Measurements from ENCODE around the gene PEX11G. TPM values are rescaled to one million over a fixed set of nuclear protein-coding genes. Genes with fewer than 3 reads are reported as not detected.

The PEX11G gene
- total RNA-seq, 1 experiment from 2014 or later: 4.3 TPM

GRCh38 chr19:7533281-7533885, 44.5 kb upstream of the PEX11G start (continued):
- TF ChIP-seq STAT6 (CRISPR knock-in tag; conservative IDR thresholded peaks at IDR 0.05; ENCODE audit: low read depth) (no peak), CREM (CRISPR knock-in tag; IDR thresholded peaks at IDR 0.05) (no peak), ETV6 (CRISPR knock-in tag; IDR thresholded peaks at IDR 0.05) (peak; percentile 9; the same call in 1 of the 2 replicates)

DNA sequence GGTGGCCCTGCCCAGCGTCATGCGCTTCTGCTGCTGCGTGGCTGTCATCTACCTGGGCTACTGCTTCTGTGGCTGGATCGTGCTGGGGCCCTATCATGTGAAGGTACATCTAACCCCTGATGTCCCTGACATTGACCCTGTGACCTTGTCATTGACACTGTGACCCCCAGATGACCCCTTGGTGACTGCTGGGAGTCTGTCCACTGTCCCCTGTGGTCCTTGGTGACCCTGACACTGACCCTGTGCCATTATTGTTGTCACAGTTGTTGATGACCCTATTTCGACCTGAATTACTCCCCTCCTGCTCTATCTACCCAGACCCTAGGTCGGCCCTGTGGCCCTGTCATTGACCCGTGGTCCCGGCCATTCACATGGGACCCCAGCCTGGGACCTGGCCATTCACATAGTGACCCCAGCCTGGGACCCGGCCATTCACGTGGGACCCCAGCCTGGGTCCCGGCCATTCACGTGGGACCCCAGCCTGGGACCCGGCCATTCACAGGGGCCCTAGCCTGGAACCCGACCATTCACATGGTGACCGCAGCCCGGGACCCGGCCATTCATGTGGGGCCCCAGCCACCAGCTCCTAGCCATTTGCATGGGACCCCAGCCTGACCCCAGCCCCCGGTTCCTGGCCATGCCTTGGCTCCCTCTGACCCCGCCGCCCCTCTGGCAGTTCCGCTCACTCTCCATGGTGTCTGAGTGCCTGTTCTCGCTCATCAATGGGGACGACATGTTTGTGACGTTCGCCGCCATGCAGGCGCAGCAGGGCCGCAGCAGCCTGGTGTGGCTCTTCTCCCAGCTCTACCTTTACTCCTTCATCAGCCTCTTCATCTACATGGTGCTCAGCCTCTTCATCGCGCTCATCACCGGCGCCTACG, 41.0 kb upstream of the PEX11G start:
- no peak for DNase-seq (ENCODE audit: low spot score)
- no peaks in the 10 kb centered on the region for H3K4me1 Mint-ChIP-seq
- CTCF ChIA-PET: no interaction called here
- H3K27me3 Mint-ChIP-seq (ENCODE audit: low read depth): no peaks in the 10 kb centered on the region
- peaks cover 5% of the 10 kb centered on the region; the same call in 1 of the 2 replicates for H3K36me3 Mint-ChIP-seq
- no peak overlapping the region for H3K27ac Mint-ChIP-seq
- TF ChIP-seq TCF7 (CRISPR knock-in tag; IDR thresholded peaks at IDR 0.05; ENCODE audit: low read depth) (no peak), NFYB (CRISPR knock-in tag; conservative IDR thresholded peaks at IDR 0.05; ENCODE audit: low read depth) (no peak), MYBL2 (CRISPR knock-in tag; IDR thresholded peaks at IDR 0.05) (no peak), JAZF1 (CRISPR knock-in tag; IDR thresholded peaks at IDR 0.05) (no peak), ELF4 (CRISPR knock-in tag; IDR thresholded peaks at IDR 0.05; ENCODE audit: low read depth) (no peak), TEAD1 (CRISPR knock-in tag; IDR thresholded peaks at IDR 0.05) (no peak)
- TF ChIP-seq, protein P1, sequence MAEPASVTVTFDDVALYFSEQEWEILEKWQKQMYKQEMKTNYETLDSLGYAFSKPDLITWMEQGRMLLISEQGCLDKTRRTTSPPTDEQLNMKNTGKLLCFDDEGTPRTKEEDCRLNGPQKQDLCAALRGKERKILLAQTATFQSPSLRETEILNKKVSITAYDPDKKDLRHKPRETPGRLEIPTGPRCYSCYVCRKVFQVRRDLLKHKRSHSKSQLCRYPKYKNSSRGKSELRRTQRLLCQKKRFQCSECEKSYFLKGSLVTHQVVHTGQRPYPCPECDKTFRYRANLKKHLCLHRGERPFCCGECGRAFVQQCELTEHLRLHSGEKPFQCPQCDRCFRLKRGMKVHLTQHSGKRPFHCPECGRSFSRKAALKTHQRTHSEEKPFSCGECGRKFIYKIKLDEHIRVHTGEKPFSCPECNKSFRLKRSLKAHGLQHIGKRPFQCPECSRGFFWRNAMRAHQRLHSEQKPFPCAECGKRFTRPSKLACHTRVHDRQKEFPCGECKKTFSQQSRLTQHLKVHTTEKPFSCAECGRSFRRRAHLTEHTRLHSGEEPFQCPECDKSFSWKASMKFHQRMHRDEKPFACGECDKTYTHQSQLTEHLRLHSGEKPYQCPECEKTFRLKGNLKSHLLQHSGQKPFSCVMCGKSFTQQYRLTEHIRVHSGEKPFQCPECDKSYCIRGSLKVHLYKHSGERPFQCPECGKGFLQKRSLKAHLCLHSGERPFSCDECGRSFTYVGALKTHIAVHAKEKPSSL (CRISPR knock-in tag; conservative IDR thresholded peaks at IDR 0.05): no peak
- no peak overlapping the region for H3K4me3 Mint-ChIP-seq
- no peak for ATAC-seq
- no peaks in the 10 kb centered on the region for H3K9me3 Mint-ChIP-seq
- POLR2A ChIA-PET: no interaction called here

GRCh38 chr19:7529246-7529600, 40.4 kb upstream of the PEX11G start:
- Mint-ChIP-seq H3K27me3 (ENCODE audit: low read depth) (no peaks in the 10 kb centered on the region), H3K27ac (no peak overlapping the region), H3K36me3 (peaks cover 5% of the 10 kb centered on the region; the same call in 1 of the 2 replicates), H3K4me1 (no peaks in the 10 kb centered on the region), H3K4me3 (no peak overlapping the region), H3K9me3 (no peaks in the 10 kb centered on the region)
- POLR2A ChIA-PET: no interaction called here
- CTCF ChIA-PET: no interaction called here
- ATAC-seq (no peak), DNase-seq (ENCODE audit: low spot score) (no peak)
- TF ChIP-seq CTCF (IDR thresholded peaks at IDR 0.05): no peak
- TF ChIP-seq FOXP1 (CRISPR knock-in tag; IDR thresholded peaks at IDR 0.05; ENCODE audit: borderline replicate concordance): no peak
- TF ChIP-seq ATF3 (CRISPR knock-in tag; conservative IDR thresholded peaks at IDR 0.05): no peak
- TF ChIP-seq, protein P2, sequence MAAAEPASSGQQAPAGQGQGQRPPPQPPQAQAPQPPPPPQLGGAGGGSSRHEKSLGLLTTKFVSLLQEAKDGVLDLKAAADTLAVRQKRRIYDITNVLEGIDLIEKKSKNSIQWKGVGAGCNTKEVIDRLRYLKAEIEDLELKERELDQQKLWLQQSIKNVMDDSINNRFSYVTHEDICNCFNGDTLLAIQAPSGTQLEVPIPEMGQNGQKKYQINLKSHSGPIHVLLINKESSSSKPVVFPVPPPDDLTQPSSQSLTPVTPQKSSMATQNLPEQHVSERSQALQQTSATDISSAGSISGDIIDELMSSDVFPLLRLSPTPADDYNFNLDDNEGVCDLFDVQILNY (CRISPR knock-in tag; IDR thresholded peaks at IDR 0.05): no peak
- no peak for TF ChIP-seq CREB1 (CRISPR knock-in tag; IDR thresholded peaks at IDR 0.05)
- TF ChIP-seq ESRRA (CRISPR knock-in tag; IDR thresholded peaks at IDR 0.05; ENCODE audit: borderline replicate concordance): no peak
- no peak for TF ChIP-seq TP53 (CRISPR knock-in tag; IDR thresholded peaks at IDR 0.05)
- no peak for TF ChIP-seq ZNF671 (CRISPR knock-in tag; IDR thresholded peaks at IDR 0.05)
- TF ChIP-seq FOXJ3 (CRISPR knock-in tag; IDR thresholded peaks at IDR 0.05; ENCODE audit: borderline replicate concordance): no peak
- TF ChIP-seq, protein P3, sequence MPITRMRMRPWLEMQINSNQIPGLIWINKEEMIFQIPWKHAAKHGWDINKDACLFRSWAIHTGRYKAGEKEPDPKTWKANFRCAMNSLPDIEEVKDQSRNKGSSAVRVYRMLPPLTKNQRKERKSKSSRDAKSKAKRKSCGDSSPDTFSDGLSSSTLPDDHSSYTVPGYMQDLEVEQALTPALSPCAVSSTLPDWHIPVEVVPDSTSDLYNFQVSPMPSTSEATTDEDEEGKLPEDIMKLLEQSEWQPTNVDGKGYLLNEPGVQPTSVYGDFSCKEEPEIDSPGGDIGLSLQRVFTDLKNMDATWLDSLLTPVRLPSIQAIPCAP (CRISPR knock-in tag; IDR thresholded peaks at IDR 0.05): no peak
- no peak for TF ChIP-seq ZBTB21 (CRISPR knock-in tag; IDR thresholded peaks at IDR 0.05; ENCODE audit: borderline replicate concordance)
- TF ChIP-seq NFE2L1 (CRISPR knock-in tag; IDR thresholded peaks at IDR 0.05): no peak
- no peak for TF ChIP-seq USF1 (CRISPR knock-in tag; IDR thresholded peaks at IDR 0.05)
- no peak for TF ChIP-seq TCF7 (CRISPR knock-in tag; IDR thresholded peaks at IDR 0.05; ENCODE audit: low read depth)

Data from WTC11 (cell line).